HG03064 (cell line): ENCODE results near the gene ARFIP1.

ENCODE experiments used
- ATAC-seq: cut with Tn5 transposase; IDR thresholded peaks from one replicate; pipeline ENCODE4 v1.9.1; 2021; ENCODE audit warnings: low read depth; ENCODE audit not compliant: unreplicated experiment

Gene ARFIP1

DNA sequence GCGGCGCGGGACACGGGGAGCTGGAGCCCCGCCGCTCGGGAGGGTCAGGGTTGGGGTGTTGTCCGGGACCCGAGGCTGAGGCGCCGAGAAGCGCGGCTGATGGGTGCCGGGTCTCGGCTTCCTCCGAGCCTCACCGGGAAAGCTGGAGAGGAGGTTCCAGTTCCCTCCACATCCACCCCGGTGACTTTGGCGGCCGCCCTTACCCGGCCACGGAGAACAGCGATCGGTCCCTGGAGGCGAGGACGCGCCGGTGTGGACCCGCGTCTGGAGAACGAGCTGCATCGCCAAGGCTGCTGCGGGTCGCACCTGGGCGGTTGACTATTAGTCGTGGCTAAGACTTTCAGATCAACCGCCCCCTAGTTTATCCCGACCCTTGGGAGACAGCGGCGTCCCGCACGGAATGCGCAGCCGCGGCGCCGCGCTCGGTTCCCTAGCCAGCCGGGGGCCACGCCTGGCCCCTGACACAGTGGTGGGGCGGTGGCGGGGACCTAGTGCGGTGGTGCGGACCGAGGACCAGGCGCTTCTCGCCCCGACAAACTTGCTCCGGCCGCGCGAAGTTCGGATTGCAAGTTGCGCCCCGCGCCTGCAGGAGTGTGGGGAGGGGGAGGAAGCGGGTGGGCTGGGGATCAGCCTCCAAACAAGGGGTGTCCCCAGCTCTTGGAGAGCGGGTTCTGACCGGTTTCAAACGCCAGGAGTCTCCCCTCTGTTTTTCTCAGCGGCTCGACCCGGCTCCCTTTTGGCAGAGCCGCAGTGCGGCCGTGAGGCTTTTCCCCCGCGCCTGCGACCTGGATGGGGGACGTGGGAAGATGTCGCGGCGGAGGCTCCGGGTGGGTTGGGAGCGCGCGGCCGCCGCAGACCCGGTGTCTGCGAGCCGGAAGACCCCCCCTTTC, 156.9 kb downstream of the ARFIP1 start:
- no peak for ATAC-seq

GRCh38 chr4:152937336-152938236, 157.8 kb downstream of the ARFIP1 start:
- ATAC-seq: no peak

GRCh38 chr4:152938237-152938947, 158.6 kb downstream of the ARFIP1 start:
- ATAC-seq: no peak

DNA sequence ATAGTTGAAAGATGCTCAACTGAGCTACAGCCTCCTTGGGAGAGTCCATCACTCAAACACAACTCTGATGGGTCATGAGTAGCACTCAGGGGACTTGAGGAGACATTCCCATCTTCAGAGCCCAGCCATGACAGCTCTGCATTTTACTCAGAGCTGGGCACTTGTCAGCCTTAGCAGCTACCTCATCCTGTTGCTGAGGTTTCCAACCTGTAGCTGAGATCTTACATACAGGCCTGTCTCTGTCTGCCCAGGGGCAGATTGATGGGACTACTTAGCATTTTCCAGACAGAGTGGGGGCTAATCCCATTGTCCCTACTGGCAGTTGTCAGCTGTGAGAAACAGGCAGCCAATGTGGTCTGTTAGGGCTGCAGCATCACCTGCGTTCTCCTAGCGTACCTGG, 159.9 kb downstream of the ARFIP1 start:
- ATAC-seq: no peak

DNA sequence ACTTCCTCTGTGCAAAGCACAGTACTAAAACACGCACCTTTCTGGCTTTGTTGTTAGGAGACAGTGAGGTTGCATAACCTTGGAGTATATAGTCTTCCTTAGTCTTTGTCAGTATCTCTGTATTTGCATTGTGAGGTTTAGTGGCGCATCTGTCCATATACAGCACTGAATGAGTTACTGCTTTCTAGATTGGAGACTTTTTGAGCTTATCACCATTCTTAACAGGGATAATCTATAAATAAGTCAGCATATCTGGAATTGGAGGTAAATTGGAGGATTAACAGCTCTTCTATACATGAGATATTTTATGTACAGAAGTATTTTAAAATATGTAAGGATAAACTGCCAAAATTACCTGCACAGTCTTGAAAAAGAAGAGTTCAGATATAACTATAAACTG, 160.7 kb downstream of the ARFIP1 start:
- ATAC-seq: no peak

GRCh38 chr4:152941411-152941810, 161.7 kb downstream of the ARFIP1 start:
- no peak for ATAC-seq

DNA sequence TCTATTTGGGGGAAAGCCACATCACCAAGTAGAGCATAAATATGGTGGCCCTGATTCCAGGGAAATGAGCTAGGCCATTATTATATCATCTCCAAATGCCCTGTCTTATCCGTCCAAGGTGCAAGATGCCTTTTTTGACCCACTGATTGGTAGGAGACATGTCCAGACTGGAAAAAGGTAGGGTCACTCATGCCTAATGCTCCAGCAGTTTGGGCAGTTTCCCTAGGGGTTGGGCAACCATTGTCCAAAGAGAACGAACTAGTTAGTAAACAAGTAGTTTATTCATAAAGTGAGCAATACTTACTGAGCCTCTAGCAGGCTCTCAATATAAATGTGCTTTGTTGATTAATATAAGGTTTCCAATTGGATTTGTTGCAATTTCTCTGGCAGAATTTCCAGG, 162.6 kb downstream of the ARFIP1 start:
- ATAC-seq: no peak

DNA sequence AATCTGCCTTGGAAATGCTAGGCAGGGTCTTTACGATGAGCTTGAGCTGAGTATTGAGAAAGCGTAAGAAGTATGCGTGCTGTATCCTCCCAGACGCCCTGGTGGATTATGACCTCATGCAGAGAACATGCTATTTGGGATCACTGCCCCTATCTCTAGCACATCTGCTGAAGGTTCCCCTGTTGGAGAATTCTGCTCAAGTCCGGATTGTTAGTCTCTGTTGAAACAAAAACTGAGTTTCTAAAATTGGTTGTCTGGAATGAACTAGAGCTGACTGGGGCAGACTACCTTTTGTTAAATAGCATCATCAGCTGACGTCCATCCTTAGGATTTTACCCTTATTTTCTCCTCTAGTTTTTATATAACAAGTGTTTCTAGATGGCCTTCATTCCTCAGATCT, 163.9 kb downstream of the ARFIP1 start:
- ATAC-seq: no peak

- ATAC-seq: no peak
Measured at GRCh38 chr4:152944666-152945320, 165.0 kb downstream of the ARFIP1 start.

DNA sequence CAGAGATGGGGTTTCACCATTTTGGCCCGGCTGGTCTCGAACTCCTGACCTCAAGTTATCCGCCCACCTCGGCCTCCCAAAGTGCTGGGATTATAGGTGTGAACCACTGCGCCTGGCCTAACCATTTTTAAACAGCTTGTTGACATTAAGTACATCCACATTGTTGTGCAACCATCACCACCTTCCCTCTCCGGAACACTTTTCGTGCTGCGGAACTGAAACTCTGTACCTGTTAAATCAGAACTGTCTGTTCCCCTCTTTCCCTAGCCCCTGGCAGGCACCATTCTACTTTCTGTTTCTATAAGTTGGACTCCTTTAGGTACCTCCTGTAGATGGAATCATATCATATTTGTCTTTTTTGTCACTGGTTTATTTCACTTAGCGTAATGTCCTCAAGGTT, 165.9 kb downstream of the ARFIP1 start:
- no peak for ATAC-seq

GRCh38 chr4:152946446-152946845, 166.7 kb downstream of the ARFIP1 start:
- no peak for ATAC-seq

- ATAC-seq: no peak
Measured at GRCh38 chr4:152947311-152947710, 167.6 kb downstream of the ARFIP1 start.

DNA sequence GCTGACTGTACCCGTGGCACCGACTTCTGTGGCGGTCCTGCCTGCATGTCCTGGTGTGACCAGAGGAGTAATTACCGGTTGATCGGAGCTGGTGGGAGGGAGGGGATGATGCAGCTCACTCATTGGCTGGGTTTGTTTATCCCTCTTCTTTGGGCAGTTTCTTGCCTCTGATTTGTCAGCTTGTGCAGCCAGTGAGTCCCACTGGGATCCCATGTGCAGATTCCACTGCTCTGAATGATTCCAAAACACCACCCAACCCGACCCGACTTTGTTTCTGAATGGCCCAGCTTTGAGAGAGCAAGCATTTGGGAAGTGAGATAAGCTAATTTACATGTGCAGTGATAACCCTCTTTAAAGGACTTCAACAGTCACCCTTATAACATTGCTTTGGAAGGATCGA, 170.2 kb downstream of the ARFIP1 start:
- ATAC-seq: no peak

- no peak for ATAC-seq
Measured at GRCh38 chr4:152950402-152951274, 170.9 kb downstream of the ARFIP1 start.

DNA sequence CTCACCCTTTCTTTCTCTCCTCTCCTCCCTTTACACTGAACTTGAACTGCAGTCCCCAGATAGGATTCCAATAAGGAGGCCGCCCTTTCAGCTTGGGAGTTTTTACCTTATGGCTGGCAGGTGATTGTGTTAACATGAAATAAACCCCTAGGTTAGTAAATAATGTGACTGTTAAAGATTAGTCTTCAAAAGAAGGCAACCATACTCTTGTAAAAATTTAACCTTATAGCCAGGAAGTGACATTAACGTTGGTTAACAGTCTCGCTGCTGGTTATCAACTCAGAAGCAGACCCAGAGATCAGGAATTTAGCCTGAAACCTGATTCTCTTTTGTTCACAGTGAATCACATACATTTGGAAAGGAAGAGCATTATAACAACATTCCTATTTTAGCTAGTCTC, 171.6 kb downstream of the ARFIP1 start:
- no peak for ATAC-seq

GRCh38 chr4:152953514-152953913, 173.8 kb downstream of the ARFIP1 start:
- no peak for ATAC-seq

- ATAC-seq: no peak
Measured at GRCh38 chr4:152954741-152955140, 175.0 kb downstream of the ARFIP1 start.

DNA sequence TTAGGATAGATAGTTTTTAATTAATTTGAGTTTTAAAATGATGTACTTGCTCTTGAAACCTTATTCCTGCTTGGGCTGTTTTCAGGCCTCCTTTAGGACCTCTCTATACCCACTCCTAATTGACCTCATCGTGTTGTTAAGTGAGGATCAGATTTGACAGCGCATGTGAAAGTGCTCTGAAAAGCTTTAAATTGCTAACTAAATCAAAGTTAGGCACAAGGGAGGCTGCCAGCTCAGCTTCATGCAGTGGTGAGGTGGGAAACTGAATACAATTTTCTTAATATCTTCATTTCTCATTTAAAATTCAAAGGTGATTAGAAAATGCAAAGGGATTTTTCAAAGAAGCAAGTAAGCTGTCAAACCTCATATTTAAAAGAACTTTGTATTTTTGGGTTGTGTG, 176.4 kb downstream of the ARFIP1 start:
- no peak for ATAC-seq

- no peak for ATAC-seq
Measured at GRCh38 chr4:152956650-152957436, 177.1 kb downstream of the ARFIP1 start.
